CD4-positive, alpha-beta T cell treated with Interleukin-4 for 4 hours (primary cell): ENCODE data around the gene CELA2A.
"Not testable (repeated sequence)": the region's sequence is repeated elsewhere in the genome, so short reads cannot be mapped to it uniquely, and the experiment has no call there.

Experiments used
- DNase-seq: peaks from one replicate; pipeline ENCODE4 v3.0.0-alpha.2; 2020

Gene CELA2A

GRCh38 chr1:15504436-15504835 is 47.9 kb downstream of the CELA2A start:
- no peak for DNase-seq

- no peak for DNase-seq
Observed at GRCh38 chr1:15506831-15507230, 50.3 kb downstream of the CELA2A start.

GRCh38 chr1:15507278-15507677 is 50.7 kb downstream of the CELA2A start:
- DNase-seq = no peak

- DNase-seq = no peak
Observed at GRCh38 chr1:15508700-15509487, 52.4 kb downstream of the CELA2A start.

GRCh38 chr1:15509586-15509985 is 53.1 kb downstream of the CELA2A start:
- DNase-seq = no peak

- no peak for DNase-seq
Observed at GRCh38 chr1:15510611-15511405, 54.3 kb downstream of the CELA2A start.

GRCh38 chr1:15513192-15513591 is 56.7 kb downstream of the CELA2A start:
- no peak for DNase-seq

GRCh38 chr1:15513919-15514318 is 57.4 kb downstream of the CELA2A start:
- DNase-seq = no peak

GRCh38 chr1:15514557-15514956 is 58.0 kb downstream of the CELA2A start:
- not testable (repeated sequence) for DNase-seq

- no peak for DNase-seq
Observed at GRCh38 chr1:15515022-15515663, 58.6 kb downstream of the CELA2A start.

- DNase-seq = no peak
Observed at GRCh38 chr1:15519625-15520024, 63.1 kb downstream of the CELA2A start.

- not testable (repeated sequence) for DNase-seq
Observed at GRCh38 chr1:15521206-15521906, 64.8 kb downstream of the CELA2A start.
